ENCODE data around the gene VAMP5.

VAMP5 gene

GRCh38 chr2:85642725-85643124 lies 58.5 kb downstream of the VAMP5 start:
- peak; percentile 24 for DNase-seq

Data from CD4-positive, alpha-beta T cell treated with Interleukin-4 for 4 hours (primary cell).